ENCODE data around the gene PSMA6.
"Not testable (repeated sequence)": the region's sequence is repeated elsewhere in the genome, so short reads cannot be mapped to it uniquely, and the experiment has no call there.

Gene PSMA6

DNA sequence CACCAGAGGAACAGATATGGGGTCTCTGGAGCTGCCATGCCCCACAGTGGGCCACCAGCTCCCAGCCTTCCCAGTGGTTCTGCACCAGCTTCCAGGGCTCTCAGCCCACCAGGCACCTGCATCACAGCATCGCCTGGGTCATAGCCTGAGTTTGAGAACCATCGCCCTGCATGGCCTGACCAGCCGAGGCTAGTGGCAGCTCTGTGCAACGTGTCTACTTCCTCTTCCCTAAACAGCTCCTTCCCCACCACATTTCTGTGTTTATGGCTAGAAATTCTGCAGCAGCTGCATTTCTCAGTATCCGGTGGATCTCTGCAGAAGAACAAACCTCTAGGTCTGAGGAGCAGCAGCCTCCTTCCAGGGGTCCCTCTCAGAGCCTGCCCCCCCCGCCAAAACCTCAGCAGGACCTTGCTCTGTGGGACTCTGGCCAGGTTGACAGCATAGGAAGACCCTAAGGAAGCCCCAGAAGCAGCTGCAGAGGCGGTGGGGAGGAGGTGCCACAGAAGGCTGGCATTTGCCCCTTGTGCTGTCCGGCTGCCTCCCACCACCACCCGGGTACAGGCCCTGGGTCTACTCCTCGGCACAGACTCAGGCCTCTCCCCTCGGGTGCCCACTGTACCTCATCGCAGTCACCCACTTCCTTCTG lies 47.7 kb downstream of the PSMA6 start:
- H3K4me1 ChIP-seq (ENCODE audit: control insufficient read depth, insufficient read depth, low read length) = peaks cover 47% of the 10 kb centered on the region

GRCh38 chr14:35340616-35341453 lies 48.7 kb downstream of the PSMA6 start:
- no peaks in the 10 kb centered on the region for H3K27me3 ChIP-seq (ENCODE audit: control insufficient read depth, insufficient read depth, low read length)
- H3K9me3 ChIP-seq (replicated peaks; ENCODE audit: low read length) = no peaks in the 10 kb centered on the region
- H3K4me3 ChIP-seq (ENCODE audit: low read length) = no peak overlapping the region
- H3K9ac ChIP-seq (ENCODE audit: low read depth, low read length) = no peak overlapping the region
- H3K4me1 ChIP-seq (ENCODE audit: control insufficient read depth, insufficient read depth, low read length) = peaks cover 41% of the 10 kb centered on the region
- no peaks in the 10 kb centered on the region for H3K36me3 ChIP-seq (ENCODE audit: insufficient read depth, low read length)
- peak overlapping the region; percentile 83 for H3K4me2 ChIP-seq (ENCODE audit: low read length)

More for the DNA sequence above, 47.7 kb downstream of the PSMA6 start:
- Histone ChIP-seq H3K4me3 (ENCODE audit: low read length) (no peak overlapping the region), H3K9ac (ENCODE audit: low read depth, low read length) (no peak overlapping the region), H3K36me3 (ENCODE audit: insufficient read depth, low read length) (no peaks in the 10 kb centered on the region), H3K9me3 (replicated peaks; ENCODE audit: low read length) (no peaks in the 10 kb centered on the region), H3K27me3 (ENCODE audit: control insufficient read depth, insufficient read depth, low read length) (no peaks in the 10 kb centered on the region), H3K4me2 (ENCODE audit: low read length) (no peak overlapping the region)

DNA sequence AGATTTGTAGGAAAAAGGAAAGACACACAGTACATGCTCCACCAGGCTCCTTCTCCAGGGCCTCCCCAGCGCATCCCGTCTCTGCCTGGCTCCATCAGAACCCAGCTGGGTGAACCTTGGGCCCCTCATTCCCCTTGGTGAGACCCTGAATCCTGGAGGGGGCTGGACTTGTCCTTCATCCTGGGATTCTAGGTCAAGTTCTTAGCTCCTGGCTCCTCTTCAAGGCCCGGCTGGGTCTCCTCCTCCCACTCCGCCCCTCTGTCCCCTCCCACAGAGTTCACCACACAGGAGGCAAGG lies 49.2 kb downstream of the PSMA6 start:
- Histone ChIP-seq H3K4me3 (ENCODE audit: low read length) (no peak overlapping the region), H3K9ac (ENCODE audit: low read depth, low read length) (no peak overlapping the region), H3K9me3 (replicated peaks; ENCODE audit: low read length) (no peaks in the 10 kb centered on the region), H3K4me1 (ENCODE audit: control insufficient read depth, insufficient read depth, low read length) (peaks cover 35% of the 10 kb centered on the region), H3K4me2 (ENCODE audit: low read length) (peak overlapping the region; percentile 83), H3K27me3 (ENCODE audit: control insufficient read depth, insufficient read depth, low read length) (no peaks in the 10 kb centered on the region), H3K36me3 (ENCODE audit: insufficient read depth, low read length) (no peaks in the 10 kb centered on the region)

DNA sequence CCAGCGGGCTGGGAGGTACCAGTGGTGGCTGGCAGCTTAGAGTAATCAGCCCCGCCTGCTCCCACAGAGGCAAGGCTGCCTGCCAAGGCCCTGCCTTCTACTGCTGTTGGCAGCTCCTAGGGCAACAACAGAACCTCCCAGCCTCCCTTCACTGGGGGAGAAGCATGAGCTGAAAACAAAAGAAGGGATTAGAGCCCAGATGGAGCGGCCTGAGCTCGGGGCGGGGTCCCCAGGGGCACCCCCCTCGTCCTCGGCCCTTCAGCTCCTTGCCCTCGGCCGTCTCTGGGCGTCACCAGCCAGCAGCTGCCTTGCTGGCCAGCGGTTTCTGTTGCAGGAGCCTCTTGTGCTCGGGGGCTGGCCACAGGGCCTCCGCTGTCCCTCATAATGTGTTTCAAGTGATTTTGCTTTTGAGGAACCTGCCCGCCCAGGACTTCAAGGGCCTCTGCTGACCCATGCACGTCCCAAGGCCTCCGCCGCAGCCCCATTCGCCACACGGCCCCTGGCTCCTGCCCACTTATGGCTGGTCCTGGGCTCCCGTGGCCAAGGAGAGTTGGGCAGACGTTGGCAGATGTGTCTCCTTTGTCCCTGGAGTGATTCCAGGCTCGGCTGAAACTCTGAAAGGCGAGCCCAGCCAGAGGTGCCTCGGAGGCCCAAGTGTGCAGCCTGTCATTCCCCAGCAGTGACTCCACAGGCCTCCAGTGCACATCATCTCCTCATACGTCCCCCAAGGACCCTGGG lies 49.7 kb downstream of the PSMA6 start:
- peaks cover 30% of the 10 kb centered on the region for H3K4me1 ChIP-seq (ENCODE audit: control insufficient read depth, insufficient read depth, low read length)

GRCh38 chr14:35342489-35343010 lies 50.4 kb downstream of the PSMA6 start:
- Histone ChIP-seq H3K36me3 (ENCODE audit: insufficient read depth, low read length) (no peaks in the 10 kb centered on the region), H3K9ac (ENCODE audit: low read depth, low read length) (peak overlapping the region; percentile 76), H3K4me2 (ENCODE audit: low read length) (peak overlapping the region; percentile 83), H3K9me3 (replicated peaks; ENCODE audit: low read length) (no peaks in the 10 kb centered on the region), H3K4me1 (ENCODE audit: control insufficient read depth, insufficient read depth, low read length) (peaks cover 24% of the 10 kb centered on the region), H3K27me3 (ENCODE audit: control insufficient read depth, insufficient read depth, low read length) (no peaks in the 10 kb centered on the region), H3K4me3 (ENCODE audit: low read length) (peak overlapping the region; percentile 50)

More for the DNA sequence above, 49.7 kb downstream of the PSMA6 start:
- no peaks in the 10 kb centered on the region for H3K27me3 ChIP-seq (ENCODE audit: control insufficient read depth, insufficient read depth, low read length)
- peak overlapping the region; percentile 76 for H3K9ac ChIP-seq (ENCODE audit: low read depth, low read length)
- peak overlapping the region; percentile 50 for H3K4me3 ChIP-seq (ENCODE audit: low read length)
- H3K36me3 ChIP-seq (ENCODE audit: insufficient read depth, low read length) = no peaks in the 10 kb centered on the region
- H3K4me2 ChIP-seq (ENCODE audit: low read length) = peak overlapping the region; percentile 83
- H3K9me3 ChIP-seq (replicated peaks; ENCODE audit: low read length) = no peaks in the 10 kb centered on the region

GRCh38 chr14:35343702-35344101 lies 51.5 kb downstream of the PSMA6 start:
- no peak overlapping the region for H3K4me3 ChIP-seq (ENCODE audit: low read length)
- no peak overlapping the region for H3K4me2 ChIP-seq (ENCODE audit: low read length)
- H3K9ac ChIP-seq (ENCODE audit: low read depth, low read length) = no peak overlapping the region
- H3K4me1 ChIP-seq (ENCODE audit: control insufficient read depth, insufficient read depth, low read length) = peaks cover 20% of the 10 kb centered on the region
- H3K36me3 ChIP-seq (ENCODE audit: insufficient read depth, low read length) = no peaks in the 10 kb centered on the region
- no peaks in the 10 kb centered on the region for H3K9me3 ChIP-seq (replicated peaks; ENCODE audit: low read length)
- no peaks in the 10 kb centered on the region for H3K27me3 ChIP-seq (ENCODE audit: control insufficient read depth, insufficient read depth, low read length)

DNA sequence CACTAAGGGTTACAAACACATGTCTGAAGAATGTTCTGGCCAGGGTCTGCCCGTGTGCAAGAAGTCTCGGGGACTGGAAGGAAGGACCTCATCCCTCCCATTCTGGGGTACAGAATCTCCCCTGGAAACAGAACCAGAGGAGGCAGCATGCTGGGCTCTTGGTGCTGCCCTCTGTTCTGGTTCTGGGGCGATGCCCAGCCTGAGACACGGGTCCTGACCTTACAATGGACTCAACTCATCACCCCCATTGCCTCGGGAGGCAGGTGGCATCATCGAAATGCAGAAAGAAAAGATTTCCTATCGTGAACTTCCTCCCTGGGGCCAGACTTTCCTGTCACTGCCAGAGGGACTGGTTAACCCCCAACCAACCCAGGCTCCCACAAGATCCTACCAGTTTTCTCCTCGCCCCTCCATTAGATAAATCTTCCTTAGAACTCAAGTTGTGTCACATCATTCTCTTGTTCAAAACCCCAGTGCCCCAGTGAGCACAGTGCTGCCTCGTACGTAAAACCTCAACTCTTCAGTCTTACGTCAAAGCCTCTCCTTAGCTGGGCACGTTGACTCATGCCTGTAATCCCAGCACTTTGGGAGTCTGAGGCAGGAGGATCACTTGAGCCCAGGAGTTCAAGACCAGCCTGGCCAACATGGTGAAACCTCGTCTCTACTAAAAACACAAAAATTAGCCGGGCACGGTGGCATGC lies 52.1 kb downstream of the PSMA6 start:
- Histone ChIP-seq H3K27me3 (ENCODE audit: control insufficient read depth, insufficient read depth, low read length) (no peaks in the 10 kb centered on the region), H3K4me2 (ENCODE audit: low read length) (no peak overlapping the region), H3K9ac (ENCODE audit: low read depth, low read length) (no peak overlapping the region), H3K4me3 (ENCODE audit: low read length) (no peak overlapping the region), H3K9me3 (replicated peaks; ENCODE audit: low read length) (no peaks in the 10 kb centered on the region), H3K4me1 (ENCODE audit: control insufficient read depth, insufficient read depth, low read length) (peaks cover 20% of the 10 kb centered on the region), H3K36me3 (ENCODE audit: insufficient read depth, low read length) (no peaks in the 10 kb centered on the region)

GRCh38 chr14:35346738-35347322 lies 54.6 kb downstream of the PSMA6 start:
- no peak overlapping the region for H3K9ac ChIP-seq (ENCODE audit: low read depth, low read length)
- no peak overlapping the region for H3K4me3 ChIP-seq (ENCODE audit: low read length)
- no peaks in the 10 kb centered on the region for H3K36me3 ChIP-seq (ENCODE audit: insufficient read depth, low read length)
- no peaks in the 10 kb centered on the region for H3K27me3 ChIP-seq (ENCODE audit: control insufficient read depth, insufficient read depth, low read length)
- H3K9me3 ChIP-seq (replicated peaks; ENCODE audit: low read length) = no peaks in the 10 kb centered on the region
- H3K4me2 ChIP-seq (ENCODE audit: low read length) = no peak overlapping the region
- H3K4me1 ChIP-seq (ENCODE audit: control insufficient read depth, insufficient read depth, low read length) = peaks cover 11% of the 10 kb centered on the region

DNA sequence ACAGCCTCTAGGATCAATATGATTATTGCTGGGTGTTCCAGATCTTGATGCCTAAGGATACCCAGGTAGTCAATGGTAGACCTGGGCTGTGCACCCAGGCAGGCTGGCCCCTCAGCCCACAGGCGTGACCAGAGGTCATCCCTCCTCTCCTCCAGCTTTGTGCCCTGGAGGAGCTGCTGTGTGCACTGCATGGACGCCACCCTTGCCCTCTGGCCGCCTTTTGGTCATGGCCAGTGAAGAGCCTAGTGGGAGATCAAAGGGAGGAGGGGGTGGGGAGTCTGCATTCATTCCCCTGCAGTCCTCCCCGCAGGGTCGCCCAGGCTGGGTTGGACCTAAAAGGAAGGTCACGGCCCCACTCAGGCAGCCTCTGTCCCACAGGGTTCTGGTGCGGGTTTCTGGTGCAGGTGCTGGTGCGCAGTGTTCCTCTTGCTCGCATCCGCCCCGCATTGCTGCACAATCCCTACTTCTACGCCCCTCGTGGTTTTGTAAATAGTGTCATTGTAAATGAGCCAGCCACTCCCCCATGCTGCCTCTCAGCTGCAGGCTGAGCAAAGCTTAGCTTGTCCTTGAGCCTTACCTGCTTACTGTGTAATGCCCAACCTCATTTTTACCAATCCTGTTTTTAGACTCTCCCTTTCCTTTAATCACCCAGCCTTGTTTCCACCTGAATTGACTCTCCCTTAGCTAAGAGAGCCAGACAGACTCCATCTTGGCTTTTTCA lies 55.3 kb downstream of the PSMA6 start:
- Histone ChIP-seq H3K36me3 (ENCODE audit: insufficient read depth, low read length) (no peaks in the 10 kb centered on the region), H3K9me3 (replicated peaks; ENCODE audit: low read length) (no peaks in the 10 kb centered on the region), H3K4me2 (ENCODE audit: low read length) (no peak overlapping the region), H3K4me1 (ENCODE audit: control insufficient read depth, insufficient read depth, low read length) (peaks cover 4% of the 10 kb centered on the region), H3K4me3 (ENCODE audit: low read length) (no peak overlapping the region), H3K9ac (ENCODE audit: low read depth, low read length) (no peak overlapping the region), H3K27me3 (ENCODE audit: control insufficient read depth, insufficient read depth, low read length) (no peaks in the 10 kb centered on the region)

DNA sequence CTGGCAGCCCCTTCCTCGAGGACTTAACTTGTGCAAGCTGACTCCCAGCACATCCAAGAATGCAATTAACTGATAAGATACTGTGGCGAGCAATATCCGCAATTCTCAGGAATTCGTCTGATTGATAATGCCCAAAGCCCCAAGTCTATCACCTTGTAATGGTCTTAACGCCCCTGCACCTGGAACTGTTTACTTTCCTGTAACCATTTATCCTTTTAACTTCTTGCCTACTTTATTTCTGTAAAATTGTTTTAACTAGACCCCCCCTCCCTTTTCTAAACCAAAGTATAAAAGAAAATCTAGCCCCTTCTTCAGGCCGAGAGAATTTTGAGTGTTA lies 55.8 kb downstream of the PSMA6 start:
- H3K4me3 ChIP-seq (ENCODE audit: low read length); H3K9ac ChIP-seq (ENCODE audit: low read depth, low read length); H3K4me2 ChIP-seq (ENCODE audit: low read length); H3K36me3 ChIP-seq (ENCODE audit: insufficient read depth, low read length); H3K4me1 ChIP-seq (ENCODE audit: control insufficient read depth, insufficient read depth, low read length); H3K9me3 ChIP-seq (replicated peaks; ENCODE audit: low read length); H3K27me3 ChIP-seq (ENCODE audit: control insufficient read depth, insufficient read depth, low read length): not testable (repeated sequence)
